ENCODE data around the gene PTPRO.

The PTPRO gene

GRCh38 chr12:15520083-15520482 lies 197.8 kb downstream of the PTPRO start:
- no peak overlapping the region for H3K27ac ChIP-seq (ENCODE audit: low read length)
- no peaks in the 10 kb centered on the region for H3K36me3 ChIP-seq (ENCODE audit: control insufficient read depth, insufficient read depth, low read length)
- DNase-seq (ENCODE audit: low read depth, low spot score) = no peak
- no peaks in the 10 kb centered on the region for H3K27me3 ChIP-seq (ENCODE audit: control insufficient read depth, insufficient read depth, low read length)
- WGBS (ENCODE audit: insufficient coverage, insufficient read length) = no CpG with 5 or more reads among the region's 2 CpGs
- H3K9me3 ChIP-seq (ENCODE audit: control insufficient read depth, insufficient read depth, low read length) = no peaks in the 10 kb centered on the region
- H3K4me1 ChIP-seq (ENCODE audit: control insufficient read depth, insufficient read depth, low read length) = no peaks in the 10 kb centered on the region
- no peak overlapping the region for H3K4me3 ChIP-seq (ENCODE audit: low read length)

GRCh38 chr12:15520844-15521243 lies 198.5 kb downstream of the PTPRO start:
- H3K27ac ChIP-seq (ENCODE audit: low read length) = no peak overlapping the region
- no peak overlapping the region for H3K4me3 ChIP-seq (ENCODE audit: low read length)
- H3K4me1 ChIP-seq (ENCODE audit: control insufficient read depth, insufficient read depth, low read length) = no peaks in the 10 kb centered on the region
- no peaks in the 10 kb centered on the region for H3K27me3 ChIP-seq (ENCODE audit: control insufficient read depth, insufficient read depth, low read length)
- no peak for DNase-seq (ENCODE audit: low read depth, low spot score)
- H3K9me3 ChIP-seq (ENCODE audit: control insufficient read depth, insufficient read depth, low read length) = no peaks in the 10 kb centered on the region
- no CpG with 5 or more reads among the region's 6 CpGs for WGBS (ENCODE audit: insufficient coverage, insufficient read length)
- H3K36me3 ChIP-seq (ENCODE audit: control insufficient read depth, insufficient read depth, low read length) = no peaks in the 10 kb centered on the region

DNA sequence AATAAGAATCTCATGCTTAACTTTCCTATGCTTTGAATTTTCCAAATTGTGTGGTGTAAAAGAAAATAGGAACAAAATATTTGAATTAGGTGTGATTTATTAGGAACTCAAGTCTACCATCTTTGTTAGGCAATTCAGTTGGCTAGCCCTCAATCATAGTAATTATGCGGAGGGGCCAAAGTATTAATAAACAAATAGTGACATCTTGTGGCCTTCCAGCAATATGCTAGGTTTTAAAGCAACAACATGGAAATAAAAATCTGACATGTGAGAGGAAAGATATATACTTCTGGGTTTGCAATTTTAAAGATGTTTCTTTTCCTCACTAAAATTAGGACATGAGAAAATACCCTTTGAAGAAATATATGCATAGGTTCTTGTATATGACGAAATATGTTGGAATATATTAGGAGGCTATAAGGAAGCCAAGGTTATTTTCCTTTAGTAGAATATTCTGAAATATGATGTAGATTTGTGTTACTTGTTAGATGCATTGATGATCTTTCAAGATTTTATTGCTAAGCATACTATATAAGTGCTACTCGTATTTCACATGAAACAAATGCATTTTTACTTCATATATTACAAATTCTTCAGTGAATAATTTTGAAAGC lies 200.4 kb downstream of the PTPRO start:
- no peaks in the 10 kb centered on the region for H3K4me1 ChIP-seq (ENCODE audit: control insufficient read depth, insufficient read depth, low read length)
- no peaks in the 10 kb centered on the region for H3K36me3 ChIP-seq (ENCODE audit: control insufficient read depth, insufficient read depth, low read length)
- no peak overlapping the region for H3K4me3 ChIP-seq (ENCODE audit: low read length)
- DNase-seq (ENCODE audit: low read depth, low spot score) = no peak
- no peaks in the 10 kb centered on the region for H3K27me3 ChIP-seq (ENCODE audit: control insufficient read depth, insufficient read depth, low read length)
- WGBS (ENCODE audit: insufficient coverage, insufficient read length) = no CpG with 5 or more reads among the region's 3 CpGs
- H3K9me3 ChIP-seq (ENCODE audit: control insufficient read depth, insufficient read depth, low read length) = no peaks in the 10 kb centered on the region
- no peak overlapping the region for H3K27ac ChIP-seq (ENCODE audit: low read length)

DNA sequence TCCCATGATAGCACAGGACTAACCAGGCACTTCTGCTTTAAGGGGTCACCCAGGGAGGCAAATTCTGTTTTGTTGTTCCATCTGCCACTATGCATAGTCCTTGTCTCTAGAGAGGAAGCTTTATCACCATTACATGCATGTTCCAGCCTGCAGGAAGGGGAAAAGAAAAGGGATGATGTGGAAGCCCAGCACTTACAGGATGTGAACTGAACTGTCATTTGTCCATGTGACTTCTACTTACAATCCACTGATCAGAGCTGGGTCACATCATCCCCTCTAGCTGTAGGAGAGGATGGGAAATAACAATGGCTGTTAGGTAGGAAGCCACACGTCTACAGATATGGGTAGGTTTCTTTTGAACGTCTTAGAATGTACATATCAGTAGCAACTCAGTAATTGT lies 203.1 kb downstream of the PTPRO start:
- Histone ChIP-seq H3K9me3 (ENCODE audit: control insufficient read depth, insufficient read depth, low read length) (no peaks in the 10 kb centered on the region), H3K4me3 (ENCODE audit: low read length) (no peak overlapping the region), H3K4me1 (ENCODE audit: control insufficient read depth, insufficient read depth, low read length) (no peaks in the 10 kb centered on the region), H3K36me3 (ENCODE audit: control insufficient read depth, insufficient read depth, low read length) (no peaks in the 10 kb centered on the region), H3K27me3 (ENCODE audit: control insufficient read depth, insufficient read depth, low read length) (no peaks in the 10 kb centered on the region), H3K27ac (ENCODE audit: low read length) (no peak overlapping the region)
- no peak for DNase-seq (ENCODE audit: low read depth, low spot score)
- no CpG with 5 or more reads among the region's 2 CpGs for WGBS (ENCODE audit: insufficient coverage, insufficient read length)

DNA sequence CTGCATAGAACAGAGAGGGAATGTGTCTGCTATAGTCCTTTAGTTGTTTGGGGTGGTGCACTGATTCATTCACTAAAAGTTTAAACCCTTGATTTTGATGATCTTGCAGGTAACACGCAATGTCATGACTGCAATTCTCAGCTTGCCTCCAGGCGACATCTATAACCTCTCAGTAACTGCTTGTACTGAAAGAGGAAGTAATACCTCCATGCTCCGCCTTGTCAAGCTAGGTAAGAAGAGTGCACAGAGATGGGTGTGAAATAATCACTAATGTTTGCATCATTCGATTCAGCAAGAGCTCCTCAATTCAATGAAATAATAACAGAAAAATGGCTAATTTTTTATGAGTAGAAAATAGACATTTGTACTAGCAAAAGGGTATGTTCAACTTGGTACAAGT lies 203.7 kb downstream of the PTPRO start:
- no peaks in the 10 kb centered on the region for H3K9me3 ChIP-seq (ENCODE audit: control insufficient read depth, insufficient read depth, low read length)
- H3K4me3 ChIP-seq (ENCODE audit: low read length) = no peak overlapping the region
- H3K36me3 ChIP-seq (ENCODE audit: control insufficient read depth, insufficient read depth, low read length) = no peaks in the 10 kb centered on the region
- H3K27me3 ChIP-seq (ENCODE audit: control insufficient read depth, insufficient read depth, low read length) = no peaks in the 10 kb centered on the region
- H3K27ac ChIP-seq (ENCODE audit: low read length) = no peak overlapping the region
- DNase-seq (ENCODE audit: low read depth, low spot score) = no peak
- WGBS (ENCODE audit: insufficient coverage, insufficient read length) = no CpG with 5 or more reads among the region's 4 CpGs
- no peaks in the 10 kb centered on the region for H3K4me1 ChIP-seq (ENCODE audit: control insufficient read depth, insufficient read depth, low read length)

- DNase-seq (ENCODE audit: low read depth, low spot score) = no peak
- no peaks in the 10 kb centered on the region for H3K27me3 ChIP-seq (ENCODE audit: control insufficient read depth, insufficient read depth, low read length)
- H3K4me3 ChIP-seq (ENCODE audit: low read length) = no peak overlapping the region
- no peaks in the 10 kb centered on the region for H3K9me3 ChIP-seq (ENCODE audit: control insufficient read depth, insufficient read depth, low read length)
- no peak overlapping the region for H3K27ac ChIP-seq (ENCODE audit: low read length)
- no CpG with 5 or more reads among the region's 8 CpGs for whole genome bisulfite sequencing (ENCODE audit: insufficient coverage, insufficient read length)
- H3K4me1 ChIP-seq (ENCODE audit: control insufficient read depth, insufficient read depth, low read length) = no peaks in the 10 kb centered on the region
- no peaks in the 10 kb centered on the region for H3K36me3 ChIP-seq (ENCODE audit: control insufficient read depth, insufficient read depth, low read length)
Measured at GRCh38 chr12:15527201-15528080, 205.1 kb downstream of the PTPRO start.

GRCh38 chr12:15528666-15529065 lies 206.4 kb downstream of the PTPRO start:
- WGBS (ENCODE audit: insufficient coverage, insufficient read length) = no CpG with 5 or more reads among the region's 2 CpGs
- H3K36me3 ChIP-seq (ENCODE audit: control insufficient read depth, insufficient read depth, low read length) = no peaks in the 10 kb centered on the region
- H3K4me1 ChIP-seq (ENCODE audit: control insufficient read depth, insufficient read depth, low read length) = no peaks in the 10 kb centered on the region
- H3K27ac ChIP-seq (ENCODE audit: low read length) = no peak overlapping the region
- DNase-seq (ENCODE audit: low read depth, low spot score) = no peak
- H3K4me3 ChIP-seq (ENCODE audit: low read length) = no peak overlapping the region
- no peaks in the 10 kb centered on the region for H3K27me3 ChIP-seq (ENCODE audit: control insufficient read depth, insufficient read depth, low read length)
- no peaks in the 10 kb centered on the region for H3K9me3 ChIP-seq (ENCODE audit: control insufficient read depth, insufficient read depth, low read length)

DNA sequence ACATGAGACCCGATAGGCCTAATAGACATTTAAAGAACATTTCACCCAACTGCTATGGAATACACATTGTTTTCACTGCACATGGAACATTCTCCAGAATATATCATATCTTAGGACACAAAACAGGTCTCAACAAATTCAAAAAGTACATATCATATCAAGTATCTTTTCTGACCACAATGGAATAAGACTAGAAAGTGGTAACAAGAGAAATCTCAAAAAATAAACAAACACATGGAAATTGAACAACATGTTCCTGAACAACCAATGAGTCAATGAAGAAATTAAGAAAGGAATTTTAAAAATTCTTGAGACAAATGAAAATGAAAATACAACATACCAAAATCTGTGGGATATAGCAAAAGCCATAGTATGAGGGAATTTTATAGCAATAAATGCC lies 208.1 kb downstream of the PTPRO start:
- H3K4me3 ChIP-seq (ENCODE audit: low read length) = no peak overlapping the region
- no peak overlapping the region for H3K27ac ChIP-seq (ENCODE audit: low read length)
- no peaks in the 10 kb centered on the region for H3K27me3 ChIP-seq (ENCODE audit: control insufficient read depth, insufficient read depth, low read length)
- H3K36me3 ChIP-seq (ENCODE audit: control insufficient read depth, insufficient read depth, low read length) = no peaks in the 10 kb centered on the region
- no CpG with 5 or more reads among the region's 1 CpG for WGBS (ENCODE audit: insufficient coverage, insufficient read length)
- DNase-seq (ENCODE audit: low read depth, low spot score) = no peak
- no peaks in the 10 kb centered on the region for H3K4me1 ChIP-seq (ENCODE audit: control insufficient read depth, insufficient read depth, low read length)
- H3K9me3 ChIP-seq (ENCODE audit: control insufficient read depth, insufficient read depth, low read length) = no peaks in the 10 kb centered on the region

DNA sequence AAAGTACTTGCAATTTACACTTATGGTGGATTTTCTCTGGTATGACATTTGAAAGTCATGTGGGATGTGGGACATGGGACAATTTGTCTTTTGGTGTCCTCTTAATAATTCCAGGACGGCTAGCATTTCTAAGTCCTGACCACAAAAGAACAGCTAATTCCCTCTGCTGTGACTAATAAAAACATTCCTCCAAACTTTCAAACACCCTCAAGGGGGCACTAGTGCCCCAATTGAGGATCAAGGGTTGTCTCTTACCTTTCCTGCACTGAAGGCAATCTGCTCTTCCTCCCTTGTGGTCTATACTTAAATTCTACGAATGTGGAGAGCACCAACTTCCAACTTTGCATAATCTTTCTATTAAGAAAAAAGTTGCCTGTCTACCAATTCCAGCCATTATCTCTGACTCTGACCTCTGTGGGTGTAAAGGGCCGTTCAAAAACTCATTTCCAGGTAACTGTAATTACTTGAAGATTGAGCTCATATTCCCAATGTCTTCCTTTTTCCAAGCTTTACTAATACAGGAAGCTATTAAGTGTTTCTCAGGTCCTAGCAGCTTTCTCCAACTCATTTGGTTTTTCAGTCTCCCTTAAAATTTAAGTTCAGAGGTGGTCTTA lies 210.2 kb downstream of the PTPRO start:
- Histone ChIP-seq H3K36me3 (ENCODE audit: control insufficient read depth, insufficient read depth, low read length) (no peaks in the 10 kb centered on the region), H3K9me3 (ENCODE audit: control insufficient read depth, insufficient read depth, low read length) (no peaks in the 10 kb centered on the region), H3K4me3 (ENCODE audit: low read length) (no peak overlapping the region), H3K27me3 (ENCODE audit: control insufficient read depth, insufficient read depth, low read length) (no peaks in the 10 kb centered on the region), H3K27ac (ENCODE audit: low read length) (no peak overlapping the region), H3K4me1 (ENCODE audit: control insufficient read depth, insufficient read depth, low read length) (no peaks in the 10 kb centered on the region)
- no peak for DNase-seq (ENCODE audit: low read depth, low spot score)
- no CpG with 5 or more reads among the region's 3 CpGs for WGBS (ENCODE audit: insufficient coverage, insufficient read length)

- H3K4me3 ChIP-seq (ENCODE audit: low read length) = no peak overlapping the region
- H3K9me3 ChIP-seq (ENCODE audit: control insufficient read depth, insufficient read depth, low read length) = no peaks in the 10 kb centered on the region
- WGBS (ENCODE audit: insufficient coverage, insufficient read length) = no CpG with 5 or more reads among the region's 3 CpGs
- no peaks in the 10 kb centered on the region for H3K4me1 ChIP-seq (ENCODE audit: control insufficient read depth, insufficient read depth, low read length)
- H3K27ac ChIP-seq (ENCODE audit: low read length) = no peak overlapping the region
- no peak for DNase-seq (ENCODE audit: low read depth, low spot score)
- H3K36me3 ChIP-seq (ENCODE audit: control insufficient read depth, insufficient read depth, low read length) = no peaks in the 10 kb centered on the region
- H3K27me3 ChIP-seq (ENCODE audit: control insufficient read depth, insufficient read depth, low read length) = no peaks in the 10 kb centered on the region
Measured at GRCh38 chr12:15534322-15534721, 212.0 kb downstream of the PTPRO start.

Measured in iPS DF 6.9 (cell line).